ENCODE data around the gene TBC1D22A. TPM values are rescaled to one million over a fixed set of nuclear protein-coding genes. Genes with fewer than 3 reads are reported as not detected.

The TBC1D22A gene
- total RNA-seq, 4 donors from 2014 or later = 31.2 to 111 (median 41.8) TPM

- H3K4me1 ChIP-seq = no peaks in the 10 kb centered on the region
- intact Hi-C loops (cut with DNase I; ENCODE audit: low total_unique reads) = no loop called here
- no peak overlapping the region for H3K27ac ChIP-seq
- in situ Hi-C loops (cut with MboI; ENCODE audit: low pct_ligation_motif_present in 1 of 4, low pct_unique_long_range_greater_than_20kb in 1 of 4, low sequenced_read_pairs in 3 of 4) = no loop called here
- H3K36me3 ChIP-seq = no peaks in the 10 kb centered on the region
- DNase-seq = no peak
- WGBS, 2 donors (ENCODE audit: low coverage in 1 of 2) = 95 to 100% methylated on average over 1 to 11 of the region's 13 CpGs
- no peak overlapping the region for H3K4me3 ChIP-seq
- no peaks in the 10 kb centered on the region for H3K9me3 ChIP-seq
- TF ChIP-seq POLR2A (IDR thresholded peaks at IDR 0.05) = no peak
- no peak for TF ChIP-seq EP300 (IDR thresholded peaks at IDR 0.05; ENCODE audit: low read depth)
- TF ChIP-seq, protein P1, sequence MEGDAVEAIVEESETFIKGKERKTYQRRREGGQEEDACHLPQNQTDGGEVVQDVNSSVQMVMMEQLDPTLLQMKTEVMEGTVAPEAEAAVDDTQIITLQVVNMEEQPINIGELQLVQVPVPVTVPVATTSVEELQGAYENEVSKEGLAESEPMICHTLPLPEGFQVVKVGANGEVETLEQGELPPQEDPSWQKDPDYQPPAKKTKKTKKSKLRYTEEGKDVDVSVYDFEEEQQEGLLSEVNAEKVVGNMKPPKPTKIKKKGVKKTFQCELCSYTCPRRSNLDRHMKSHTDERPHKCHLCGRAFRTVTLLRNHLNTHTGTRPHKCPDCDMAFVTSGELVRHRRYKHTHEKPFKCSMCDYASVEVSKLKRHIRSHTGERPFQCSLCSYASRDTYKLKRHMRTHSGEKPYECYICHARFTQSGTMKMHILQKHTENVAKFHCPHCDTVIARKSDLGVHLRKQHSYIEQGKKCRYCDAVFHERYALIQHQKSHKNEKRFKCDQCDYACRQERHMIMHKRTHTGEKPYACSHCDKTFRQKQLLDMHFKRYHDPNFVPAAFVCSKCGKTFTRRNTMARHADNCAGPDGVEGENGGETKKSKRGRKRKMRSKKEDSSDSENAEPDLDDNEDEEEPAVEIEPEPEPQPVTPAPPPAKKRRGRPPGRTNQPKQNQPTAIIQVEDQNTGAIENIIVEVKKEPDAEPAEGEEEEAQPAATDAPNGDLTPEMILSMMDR (IDR thresholded peaks at IDR 0.05) = no peak
- no peak for TF ChIP-seq POLR2AphosphoS5 (IDR thresholded peaks at IDR 0.05)
- no peaks in the 10 kb centered on the region for H3K27me3 ChIP-seq
Observed at GRCh38 chr22:47112582-47112965, 350.1 kb downstream of the TBC1D22A start.

- H3K9me3 ChIP-seq = no peaks in the 10 kb centered on the region
- H3K4me1 ChIP-seq = no peaks in the 10 kb centered on the region
- H3K27me3 ChIP-seq = no peaks in the 10 kb centered on the region
- no peaks in the 10 kb centered on the region for H3K36me3 ChIP-seq
- in situ Hi-C loops (cut with MboI; ENCODE audit: low pct_ligation_motif_present in 1 of 4, low pct_unique_long_range_greater_than_20kb in 1 of 4, low sequenced_read_pairs in 3 of 4) (no loop called here), intact Hi-C loops (cut with DNase I; ENCODE audit: low total_unique reads) (no loop called here)
- no peak for DNase-seq
- WGBS, 2 donors (ENCODE audit: low coverage in 1 of 2) = 95% methylated on average over 17 of the region's 17 CpGs; no CpG with 5 or more reads in 1 of the 2 donors
- H3K4me3 ChIP-seq = no peak overlapping the region
- H3K27ac ChIP-seq = no peak overlapping the region
- no peak for TF ChIP-seq POLR2AphosphoS5 (IDR thresholded peaks at IDR 0.05)
Observed at GRCh38 chr22:47112994-47113852, 350.8 kb downstream of the TBC1D22A start.

GRCh38 chr22:47113853-47114415, 351.5 kb downstream of the TBC1D22A start:
- no peak for TF ChIP-seq POLR2A (IDR thresholded peaks at IDR 0.05)
- TF ChIP-seq, protein P1 (IDR thresholded peaks at IDR 0.05) = no peak
- TF ChIP-seq EP300 (IDR thresholded peaks at IDR 0.05; ENCODE audit: low read depth) = no peak
- TF ChIP-seq POLR2AphosphoS5 (IDR thresholded peaks at IDR 0.05) = no peak
- no peaks in the 10 kb centered on the region for H3K27me3 ChIP-seq
- no peak overlapping the region for H3K27ac ChIP-seq
- intact Hi-C loops (cut with DNase I; ENCODE audit: low total_unique reads) (no loop called here), in situ Hi-C loops (cut with MboI; ENCODE audit: low pct_ligation_motif_present in 1 of 4, low pct_unique_long_range_greater_than_20kb in 1 of 4, low sequenced_read_pairs in 3 of 4) (no loop called here)
- H3K4me1 ChIP-seq = no peaks in the 10 kb centered on the region
- 98 to 100% methylated on average over 5 to 8 of the region's 8 CpGs for WGBS, 2 donors (ENCODE audit: low coverage in 1 of 2)
- H3K36me3 ChIP-seq = no peaks in the 10 kb centered on the region
- DNase-seq = no peak
- no peak overlapping the region for H3K4me3 ChIP-seq
- H3K9me3 ChIP-seq = no peaks in the 10 kb centered on the region

DNA sequence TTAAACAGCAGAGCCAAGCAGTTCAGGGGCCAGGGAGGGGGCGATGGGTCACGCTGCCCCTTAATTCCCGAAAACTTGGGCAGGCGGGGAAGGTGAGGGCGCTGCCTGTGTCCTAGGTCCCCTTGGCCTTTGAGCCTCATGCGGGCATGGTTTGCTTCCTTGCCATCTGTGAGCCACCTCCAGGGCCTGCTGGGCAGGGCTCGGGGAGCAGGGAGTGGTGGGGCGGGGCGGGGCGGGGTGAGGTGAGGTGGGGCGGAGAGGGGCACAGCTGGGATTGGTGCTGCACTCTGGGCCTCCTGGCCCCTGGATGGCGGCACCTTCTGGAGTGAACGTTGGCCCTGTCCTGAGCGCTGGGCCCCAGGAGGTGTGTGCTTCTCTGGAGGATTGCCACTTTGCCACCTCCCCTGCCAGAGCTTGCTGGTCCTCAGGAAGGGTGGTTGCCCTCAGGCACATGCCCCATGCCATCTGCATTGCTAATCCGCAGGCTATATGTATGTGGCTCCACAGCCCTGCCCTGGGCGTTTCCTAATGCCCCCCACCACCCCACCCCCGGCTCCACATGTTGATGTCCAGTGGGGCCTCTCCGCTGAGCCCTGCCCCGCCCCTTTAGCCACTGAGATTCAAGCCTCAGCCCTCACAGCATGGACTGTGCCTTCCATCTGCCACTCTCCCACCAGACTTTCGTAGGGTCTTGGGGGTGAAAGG, 352.5 kb downstream of the TBC1D22A start:
- Histone ChIP-seq H3K9me3 (no peaks in the 10 kb centered on the region), H3K27ac (no peak overlapping the region), H3K4me3 (no peak overlapping the region), H3K4me1 (no peaks in the 10 kb centered on the region), H3K27me3 (no peaks in the 10 kb centered on the region), H3K36me3 (no peaks in the 10 kb centered on the region)
- intact Hi-C loops (cut with DNase I; ENCODE audit: low total_unique reads) (no loop called here), in situ Hi-C loops (cut with MboI; ENCODE audit: low pct_ligation_motif_present in 1 of 4, low pct_unique_long_range_greater_than_20kb in 1 of 4, low sequenced_read_pairs in 3 of 4) (no loop called here)
- DNase-seq = no peak
- 73 to 100% methylated on average over 1 to 16 of the region's 20 CpGs for WGBS, 2 donors (ENCODE audit: low coverage in 1 of 2)
- TF ChIP-seq POLR2AphosphoS5 (IDR thresholded peaks at IDR 0.05) (no peak), EP300 (IDR thresholded peaks at IDR 0.05; ENCODE audit: low read depth) (no peak), POLR2A (IDR thresholded peaks at IDR 0.05) (no peak)
- TF ChIP-seq, protein P1 (IDR thresholded peaks at IDR 0.05) = no peak

All from transverse colon (tissue), 4 donors.